NCI-H2081 treated with DMSO at 0.1 percent for 48 hours (cell line): ENCODE measurements around the gene VWC2.

ENCODE experiments used
- DNase-seq: peaks from one replicate; lab custom pipeline; 2025; lab: John Stamatoyannopoulos, UW

The VWC2 gene

GRCh38 chr7:49783446-49783845 lies 10.0 kb downstream of the VWC2 start:
- no peak for DNase-seq

GRCh38 chr7:49787980-49788379 lies 14.5 kb downstream of the VWC2 start:
- no peak for DNase-seq

- DNase-seq: no peak
These were observed 15.1 kb downstream of the VWC2 start for GRCh38 chr7:49788455-49789059.

GRCh38 chr7:49789736-49790135 lies 16.3 kb downstream of the VWC2 start:
- DNase-seq: no peak

GRCh38 chr7:49790209-49790608 lies 16.8 kb downstream of the VWC2 start:
- DNase-seq: no peak

GRCh38 chr7:49791088-49791741 lies 17.8 kb downstream of the VWC2 start:
- no peak for DNase-seq

- no peak for DNase-seq
These were observed 24.7 kb downstream of the VWC2 start for GRCh38 chr7:49797987-49798660.

GRCh38 chr7:49800031-49800430 lies 26.6 kb downstream of the VWC2 start:
- no peak for DNase-seq

GRCh38 chr7:49802600-49802999 lies 29.2 kb downstream of the VWC2 start:
- no peak for DNase-seq

GRCh38 chr7:49803812-49804211 lies 30.4 kb downstream of the VWC2 start:
- DNase-seq: no peak

GRCh38 chr7:49805371-49806007 lies 32.1 kb downstream of the VWC2 start:
- DNase-seq: no peak

GRCh38 chr7:49812534-49812933 lies 39.1 kb downstream of the VWC2 start:
- DNase-seq: no peak

GRCh38 chr7:49817279-49817678 lies 43.8 kb downstream of the VWC2 start:
- DNase-seq: no peak

- no peak for DNase-seq
These were observed 47.7 kb downstream of the VWC2 start for GRCh38 chr7:49821181-49821580.

- DNase-seq: no peak
These were observed 49.4 kb downstream of the VWC2 start for GRCh38 chr7:49822856-49823255.

- DNase-seq: no peak
These were observed 50.1 kb downstream of the VWC2 start for GRCh38 chr7:49823566-49823965.

GRCh38 chr7:49839863-49840645 lies 66.6 kb downstream of the VWC2 start:
- DNase-seq: no peak

GRCh38 chr7:49840751-49841405 lies 67.4 kb downstream of the VWC2 start:
- no peak for DNase-seq

- no peak for DNase-seq
These were observed 72.2 kb downstream of the VWC2 start for GRCh38 chr7:49845626-49846025.

- no peak for DNase-seq
These were observed 74.9 kb downstream of the VWC2 start for GRCh38 chr7:49848211-49848841.

GRCh38 chr7:49850921-49851613 lies 77.6 kb downstream of the VWC2 start:
- no peak for DNase-seq
